Measurements from ENCODE around the gene LPP. TPM values are rescaled to one million over a fixed set of nuclear protein-coding genes. Genes with fewer than 3 reads are reported as not detected.

Gene LPP
- total RNA-seq, 4 donors from 2014 or later, result 109 to 170 (median 132) TPM

GRCh38 chr3:188490416-188490815, 336.5 kb downstream of the LPP start:
- no peaks in the 10 kb centered on the region for H3K27me3 ChIP-seq
- no peaks in the 10 kb centered on the region for H3K9me3 ChIP-seq
- H3K4me3 ChIP-seq, result no peak overlapping the region
- TF ChIP-seq CTCF (IDR thresholded peaks at IDR 0.05), result no peak
- TF ChIP-seq POLR2A (IDR thresholded peaks at IDR 0.05), result no peak
- DNase-seq, result no peak
- H3K36me3 ChIP-seq, result peaks cover 0 to under 1% (median 0%) of the 10 kb centered on the region in 3 donors
- H3K27ac ChIP-seq, result peak overlapping the region in 1 of 4 donors; percentile 5
- H3K4me1 ChIP-seq, result no peaks in the 10 kb centered on the region

- H3K27me3 ChIP-seq, result no peaks in the 10 kb centered on the region
- H3K27ac ChIP-seq, result peak overlapping the region in 1 of 4 donors; percentile 15
- no peaks in the 10 kb centered on the region for H3K36me3 ChIP-seq
- no peaks in the 10 kb centered on the region for H3K4me1 ChIP-seq
- DNase-seq, result no peak
- H3K9me3 ChIP-seq, result no peaks in the 10 kb centered on the region
- no peak for TF ChIP-seq CTCF (IDR thresholded peaks at IDR 0.05)
- TF ChIP-seq POLR2A (IDR thresholded peaks at IDR 0.05), result no peak
- H3K4me3 ChIP-seq, result no peak overlapping the region
Measured at GRCh38 chr3:188491276-188491687, 337.3 kb downstream of the LPP start.

GRCh38 chr3:188496390-188496789, 342.4 kb downstream of the LPP start:
- Histone ChIP-seq H3K36me3 (no peaks in the 10 kb centered on the region), H3K4me1 (no peaks in the 10 kb centered on the region), H3K27ac (no peak overlapping the region), H3K9me3 (no peaks in the 10 kb centered on the region), H3K27me3 (no peaks in the 10 kb centered on the region), H3K4me3 (no peak overlapping the region)
- TF ChIP-seq POLR2A (IDR thresholded peaks at IDR 0.05) (no peak), CTCF (IDR thresholded peaks at IDR 0.05) (no peak)
- no peak for DNase-seq

GRCh38 chr3:188497021-188497420, 343.1 kb downstream of the LPP start:
- TF ChIP-seq POLR2A (IDR thresholded peaks at IDR 0.05), result no peak
- TF ChIP-seq CTCF (IDR thresholded peaks at IDR 0.05), result no peak
- Histone ChIP-seq H3K27me3 (no peaks in the 10 kb centered on the region), H3K4me1 (no peaks in the 10 kb centered on the region), H3K27ac (no peak overlapping the region), H3K9me3 (no peaks in the 10 kb centered on the region), H3K36me3 (no peaks in the 10 kb centered on the region), H3K4me3 (no peak overlapping the region)
- DNase-seq, result no peak

- H3K27me3 ChIP-seq, result no peaks in the 10 kb centered on the region
- no peak for TF ChIP-seq POLR2A (IDR thresholded peaks at IDR 0.05)
- TF ChIP-seq CTCF (IDR thresholded peaks at IDR 0.05), result no peak
- no peaks in the 10 kb centered on the region for H3K4me1 ChIP-seq
- no peak for DNase-seq
- no peak overlapping the region for H3K27ac ChIP-seq
- H3K36me3 ChIP-seq, result no peaks in the 10 kb centered on the region
- peaks cover 0 to 4% (median 0%) of the 10 kb centered on the region in 4 donors for H3K9me3 ChIP-seq
- H3K4me3 ChIP-seq, result no peak overlapping the region
Measured at GRCh38 chr3:188503647-188504046, 349.7 kb downstream of the LPP start.

- TF ChIP-seq POLR2A (IDR thresholded peaks at IDR 0.05) (no peak), CTCF (IDR thresholded peaks at IDR 0.05) (no peak)
- no peaks in the 10 kb centered on the region for H3K4me1 ChIP-seq
Measured at GRCh38 chr3:188505151-188505550, 351.2 kb downstream of the LPP start.

More at GRCh38 chr3:188505151-188505550, 351.2 kb downstream of the LPP start:
- DNase-seq, result no peak
- Histone ChIP-seq H3K27me3 (no peaks in the 10 kb centered on the region), H3K4me3 (no peak overlapping the region), H3K36me3 (no peaks in the 10 kb centered on the region), H3K27ac (no peak overlapping the region), H3K9me3 (peaks cover 0 to 4% (median 0%) of the 10 kb centered on the region in 4 donors)

All from Peyer's patch (tissue), 4 donors.